Mucosa of descending colon (tissue), 3 donors: ENCODE data around the gene HTRA3. TPM values are rescaled to one million over a fixed set of nuclear protein-coding genes. Genes with fewer than 3 reads are reported as not detected.

Source experiments
- ATAC-seq: fragments of 200-7000 bp; cut with Tn5 transposase; one replicate; pipeline ENCODE4 v1.9.1; 2020; ENCODE audit warnings: mild to moderate bottlenecking, moderate library complexity
- DNase-seq, 3 donors: peaks; one replicate each; pipeline ENCODE4 v3.0.0-alpha.2; 2020
- H3K36me3 ChIP-seq: fragments of 200-600 bp; one replicate; pipeline ENCODE4 v1.8.0; 2021; ENCODE audit warnings: low read depth, mild to moderate bottlenecking
- H3K4me1 ChIP-seq: fragments of 200-600 bp; one replicate; pipeline ENCODE4 v1.8.0; 2021; ENCODE audit warnings: low read depth, mild to moderate bottlenecking
- H3K4me3 ChIP-seq: fragments of 200-600 bp; one replicate; pipeline ENCODE4 v1.8.0; 2021; ENCODE audit warnings: mild to moderate bottlenecking
- H3K9me3 ChIP-seq: fragments of 200-600 bp; one replicate; pipeline ENCODE4 v1.8.0; 2021; ENCODE audit warnings: mild to moderate bottlenecking
- intact Hi-C, 2 donors: fragments of 100-400 bp; cut with DNase I in 1 of 2; cut with micrococcal nuclease in 1 of 2; formaldehyde crosslinking; loops; one replicate each; pipeline versions ENCODE4 v1.11.0 to v1.11.1; 2022; cut with DNase I, micrococcal nuclease
- total RNA-seq, 3 donors: library from RNA; stranded (reverse); fragmentation: NEBNext Ultra II Directional in 2 of 3; extraction: Animal tissue kit (Norgen Biotek cat#: 25700) in 2 of 3; gene quantifications; one replicate each; pipeline versions ENCODE4 v1.2.1 to v1.2.4, GENCODE V29; 2021 to 2023
- TF ChIP-seq, protein P1 (sequence below): fragments of 200-600 bp; IDR thresholded peaks from one replicate; pipeline ENCODE4 v1.8.0; 2022; ENCODE audit warnings: antibody characterized with exemption, mild to moderate bottlenecking
- donor health status: DM: no; HTN: no; CAD: no; lungs with moderate emphysema.
- donor health status: DM: no; HTN: no; CAD: no.
- donor health status: DM: no; HTN: yes; CAD: no.

The HTRA3 gene
- total RNA-seq, 3 donors from 2014 or later = 2.5 to 18.5 (median 4.2) TPM

DNA sequence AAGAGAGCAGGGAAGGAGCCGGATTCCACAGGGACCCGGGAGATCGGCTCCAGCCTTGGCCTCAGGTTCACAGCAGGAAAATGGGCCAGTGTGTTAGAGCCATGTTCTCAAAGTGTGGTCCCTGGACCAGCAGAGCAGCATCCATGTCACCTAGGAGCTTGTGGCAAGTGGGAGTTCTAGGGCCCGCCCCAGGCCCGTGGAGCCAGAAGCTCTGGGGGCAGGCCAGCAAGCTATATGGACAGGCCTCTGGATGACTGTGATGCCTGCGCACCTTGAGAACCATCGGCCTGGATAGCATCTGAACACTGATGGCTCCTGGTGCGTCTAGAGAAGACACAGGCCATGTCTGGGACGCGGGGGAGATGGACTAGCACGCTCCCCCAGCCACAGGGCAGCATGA lies 36.8 kb upstream of the HTRA3 start:
- intact Hi-C loops = no loop called here
- ATAC-seq (no peak), DNase-seq (peak in 1 of 3 donors; percentile 25)
- Histone ChIP-seq H3K36me3 (no peaks in the 10 kb centered on the region), H3K9me3 (no peaks in the 10 kb centered on the region), H3K4me1 (peaks cover 6% of the 10 kb centered on the region), H3K4me3 (no peak overlapping the region)
- TF ChIP-seq, protein P1, sequence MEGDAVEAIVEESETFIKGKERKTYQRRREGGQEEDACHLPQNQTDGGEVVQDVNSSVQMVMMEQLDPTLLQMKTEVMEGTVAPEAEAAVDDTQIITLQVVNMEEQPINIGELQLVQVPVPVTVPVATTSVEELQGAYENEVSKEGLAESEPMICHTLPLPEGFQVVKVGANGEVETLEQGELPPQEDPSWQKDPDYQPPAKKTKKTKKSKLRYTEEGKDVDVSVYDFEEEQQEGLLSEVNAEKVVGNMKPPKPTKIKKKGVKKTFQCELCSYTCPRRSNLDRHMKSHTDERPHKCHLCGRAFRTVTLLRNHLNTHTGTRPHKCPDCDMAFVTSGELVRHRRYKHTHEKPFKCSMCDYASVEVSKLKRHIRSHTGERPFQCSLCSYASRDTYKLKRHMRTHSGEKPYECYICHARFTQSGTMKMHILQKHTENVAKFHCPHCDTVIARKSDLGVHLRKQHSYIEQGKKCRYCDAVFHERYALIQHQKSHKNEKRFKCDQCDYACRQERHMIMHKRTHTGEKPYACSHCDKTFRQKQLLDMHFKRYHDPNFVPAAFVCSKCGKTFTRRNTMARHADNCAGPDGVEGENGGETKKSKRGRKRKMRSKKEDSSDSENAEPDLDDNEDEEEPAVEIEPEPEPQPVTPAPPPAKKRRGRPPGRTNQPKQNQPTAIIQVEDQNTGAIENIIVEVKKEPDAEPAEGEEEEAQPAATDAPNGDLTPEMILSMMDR = no peak

DNA sequence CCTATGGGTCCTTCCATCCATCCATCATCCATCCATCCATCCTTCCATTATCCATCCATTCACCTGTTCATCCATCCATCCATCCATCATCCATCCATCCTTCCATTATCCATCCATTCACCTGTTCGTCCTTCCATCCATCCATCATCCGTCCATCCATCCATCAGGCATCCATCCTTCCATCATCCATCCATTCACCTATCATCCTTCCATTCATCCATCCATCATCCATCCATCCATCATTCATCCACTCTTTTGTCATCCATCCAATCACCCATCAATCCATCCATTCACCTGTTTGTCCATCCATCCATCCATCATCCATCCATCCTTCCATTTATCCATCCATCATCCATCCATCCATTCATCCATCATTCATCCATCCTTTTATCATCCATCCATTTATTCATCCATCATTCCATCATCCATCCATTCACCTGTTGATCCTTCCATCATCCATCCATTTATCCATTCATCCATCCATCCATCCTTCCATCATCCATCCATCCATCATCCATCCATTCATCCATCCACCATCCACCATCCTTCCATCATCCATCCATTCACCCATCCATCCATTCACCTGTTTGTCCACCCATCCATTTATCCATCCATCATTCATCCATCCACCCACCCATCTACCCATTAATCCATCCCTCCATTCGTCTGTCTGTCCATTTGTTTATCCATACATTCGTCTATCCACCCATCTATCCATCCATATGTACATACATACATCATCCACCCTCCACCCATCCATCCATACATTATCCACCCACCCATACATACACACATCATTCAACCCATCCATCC lies 35.7 kb upstream of the HTRA3 start:
- Histone ChIP-seq H3K4me3 (no peak overlapping the region), H3K36me3 (no peaks in the 10 kb centered on the region), H3K4me1 (peaks cover 3% of the 10 kb centered on the region), H3K9me3 (no peaks in the 10 kb centered on the region)
- TF ChIP-seq, protein P1 = no peak
- ATAC-seq (no peak), DNase-seq (no peak)
- intact Hi-C loops = no loop called here

DNA sequence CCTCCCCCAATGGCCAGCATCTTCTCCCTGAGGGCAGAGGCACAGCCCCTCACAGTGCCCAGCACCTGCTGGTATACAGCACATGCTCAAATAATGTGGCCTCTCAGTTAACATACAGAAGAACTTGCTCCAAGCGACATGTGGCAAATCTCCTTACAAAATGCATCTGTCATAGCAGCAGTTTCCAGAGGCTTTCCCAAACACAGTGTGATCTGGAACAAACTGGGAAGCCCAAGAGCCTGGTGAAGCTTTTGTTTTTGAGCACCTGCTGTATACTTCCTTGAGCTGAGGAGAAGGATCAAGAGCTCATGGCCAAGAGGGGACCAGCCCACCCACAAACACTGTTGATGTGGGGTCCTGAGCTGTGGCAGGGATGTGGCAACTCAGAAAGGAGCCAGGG lies 34.8 kb upstream of the HTRA3 start:
- DNase-seq = no peak
- no peak for ATAC-seq
- TF ChIP-seq, protein P1 = no peak
- intact Hi-C loops = no loop called here
- H3K9me3 ChIP-seq = no peaks in the 10 kb centered on the region
- no peaks in the 10 kb centered on the region for H3K36me3 ChIP-seq
- H3K4me1 ChIP-seq = peaks cover 3% of the 10 kb centered on the region
- no peak overlapping the region for H3K4me3 ChIP-seq

DNA sequence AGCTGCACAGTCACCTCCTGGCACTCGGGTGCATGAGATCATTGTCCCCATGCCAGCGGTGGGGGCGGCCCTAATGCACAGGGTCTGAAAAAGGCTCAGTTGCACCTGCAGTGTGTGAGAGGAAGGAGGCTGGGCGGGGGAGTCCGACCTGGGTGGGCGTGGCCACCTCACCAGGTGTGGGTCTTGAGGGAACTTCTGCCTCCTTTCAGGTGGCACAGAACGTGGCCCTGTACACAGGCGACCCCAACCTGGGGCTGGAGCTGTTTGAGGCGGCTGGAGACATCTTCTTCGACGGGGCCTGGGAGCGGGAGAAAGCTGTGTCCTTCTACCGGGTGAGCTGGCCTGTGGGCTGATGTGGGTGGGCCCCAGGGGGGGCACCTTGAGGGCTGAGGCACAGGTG lies 34.3 kb upstream of the HTRA3 start:
- ATAC-seq = no peak
- no peak overlapping the region for H3K4me3 ChIP-seq
- TF ChIP-seq, protein P1 = no peak
- no peak for DNase-seq
- peaks cover 3% of the 10 kb centered on the region for H3K4me1 ChIP-seq
- H3K36me3 ChIP-seq = no peaks in the 10 kb centered on the region
- H3K9me3 ChIP-seq = no peaks in the 10 kb centered on the region
- intact Hi-C loops = no loop called here

DNA sequence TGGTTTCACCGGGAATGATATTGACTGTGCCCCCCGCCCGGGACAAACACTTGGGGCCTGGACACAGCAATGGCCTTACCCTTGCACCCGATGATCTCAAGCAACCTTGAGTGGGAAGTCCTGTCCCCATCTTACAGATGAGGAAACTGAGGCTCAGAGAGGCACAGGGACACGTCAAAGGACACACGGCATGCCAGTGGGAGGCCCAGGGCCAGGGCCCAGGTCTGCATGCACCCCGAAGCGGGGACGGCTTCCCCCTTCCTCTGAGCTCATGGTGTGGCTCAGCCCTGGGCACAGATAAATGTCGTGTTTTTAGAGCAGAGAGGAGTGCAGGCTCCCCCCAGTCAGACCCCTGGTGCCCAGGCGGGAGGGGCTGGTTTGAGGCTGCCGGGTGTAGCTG lies 33.9 kb upstream of the HTRA3 start:
- TF ChIP-seq, protein P1 = no peak
- no peaks in the 10 kb centered on the region for H3K9me3 ChIP-seq
- intact Hi-C loops = no loop called here
- ATAC-seq (no peak), DNase-seq (no peak)
- H3K4me3 ChIP-seq = no peak overlapping the region
- no peaks in the 10 kb centered on the region for H3K36me3 ChIP-seq
- peaks cover 3% of the 10 kb centered on the region for H3K4me1 ChIP-seq
